Stimulated activated CD8-positive, alpha-beta memory T cell treated with anti-CD3 and anti-CD28 coated beads, Interleukin-7, amount 100 ng/mL, for 48 hours (primary cell): ENCODE measurements around the gene ZNF280D.
"Not testable (repeated sequence)": the region's sequence is repeated elsewhere in the genome, so short reads cannot be mapped to it uniquely, and the experiment has no call there.

Experiments
- DNase-seq, 2 donors: peaks; one replicate each; pipeline ENCODE4 v3.0.0-alpha.2; 2020; ENCODE audit warnings: low read depth in 1 of 2; ENCODE audit errors: extremely low read depth in 1 of 2

ZNF280D gene

DNA sequence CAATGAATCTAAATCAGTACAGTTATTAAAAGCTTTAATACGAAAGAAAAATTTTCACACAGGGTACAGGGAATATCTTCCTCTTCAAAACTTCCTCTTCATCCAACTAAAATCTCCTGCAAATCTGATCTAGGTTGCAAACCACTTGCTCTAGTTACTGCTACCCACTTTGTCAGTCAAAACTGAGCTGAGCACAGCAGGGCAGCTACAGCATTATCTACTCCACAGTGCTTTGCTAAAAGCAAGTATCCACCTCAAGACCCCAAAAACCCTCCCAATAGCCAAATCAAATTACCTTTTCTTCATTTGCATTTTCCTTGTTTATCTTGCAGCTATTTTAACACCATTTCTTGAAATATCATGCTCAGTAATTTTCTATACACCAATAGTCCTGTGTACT, 14.7 kb downstream of the ZNF280D start:
- no peak for DNase-seq

- no peak for DNase-seq
Observed at GRCh38 chr15:56716334-56716733, 17.0 kb downstream of the ZNF280D start.

GRCh38 chr15:56715220-56715619, 18.1 kb downstream of the ZNF280D start:
- DNase-seq: no peak

DNA sequence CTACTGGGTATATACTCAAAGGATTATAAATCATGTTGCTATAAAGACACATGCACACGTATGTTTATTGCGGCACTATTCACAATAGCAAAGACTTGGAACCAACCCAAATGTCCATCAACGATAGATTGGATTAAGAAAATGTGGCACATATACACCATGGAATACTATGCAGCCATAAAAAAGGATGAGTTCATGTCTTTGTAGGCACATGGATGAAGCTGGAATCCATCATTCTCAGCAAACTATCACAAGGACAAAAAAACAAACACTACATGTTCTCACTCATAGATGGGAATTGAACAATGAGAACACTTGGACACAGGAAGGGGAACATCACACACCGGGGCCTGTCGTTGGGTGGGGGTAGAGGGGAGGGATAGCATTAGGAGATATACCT, 23.8 kb downstream of the ZNF280D start:
- not testable (repeated sequence) for DNase-seq

DNA sequence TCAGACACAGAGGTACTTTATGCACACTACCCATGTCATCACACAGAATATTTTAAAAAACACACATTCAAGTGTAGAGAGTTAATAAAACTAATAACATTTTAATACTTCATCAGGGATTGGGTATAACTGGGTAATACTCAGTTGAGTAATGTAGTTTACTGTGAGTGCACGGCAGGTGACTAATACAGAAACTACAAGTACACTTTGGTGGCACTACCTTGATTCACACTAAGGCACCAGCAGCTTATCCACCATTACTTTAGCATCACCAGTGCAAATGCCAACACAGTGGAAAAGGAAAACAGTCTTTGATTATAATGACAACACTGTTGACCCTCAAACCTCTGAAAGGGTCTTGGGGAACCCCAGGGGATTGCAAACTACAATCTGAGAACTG, 33.6 kb downstream of the ZNF280D start:
- DNase-seq: no peak

DNA sequence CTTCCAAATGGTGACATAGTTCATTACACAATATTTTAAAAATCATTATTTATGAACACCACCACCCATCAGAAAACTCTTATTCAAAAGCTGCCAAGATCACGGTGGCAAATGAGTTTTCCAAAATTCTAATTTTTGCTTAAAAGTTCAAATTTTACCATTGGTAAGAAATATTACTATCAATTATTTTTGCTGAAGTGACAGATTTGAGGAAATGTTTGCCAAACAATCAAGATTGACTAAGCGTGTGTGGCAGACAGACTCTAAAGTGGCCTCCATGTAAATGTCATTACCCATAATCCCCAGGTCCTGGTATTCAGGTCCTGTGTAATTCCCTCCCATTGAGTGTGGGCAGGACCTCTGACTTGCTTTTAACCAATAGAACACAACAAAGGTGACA, 35.0 kb downstream of the ZNF280D start:
- no peak for DNase-seq

- no peak for DNase-seq
Observed at GRCh38 chr15:56693761-56694160, 39.5 kb downstream of the ZNF280D start.

DNA sequence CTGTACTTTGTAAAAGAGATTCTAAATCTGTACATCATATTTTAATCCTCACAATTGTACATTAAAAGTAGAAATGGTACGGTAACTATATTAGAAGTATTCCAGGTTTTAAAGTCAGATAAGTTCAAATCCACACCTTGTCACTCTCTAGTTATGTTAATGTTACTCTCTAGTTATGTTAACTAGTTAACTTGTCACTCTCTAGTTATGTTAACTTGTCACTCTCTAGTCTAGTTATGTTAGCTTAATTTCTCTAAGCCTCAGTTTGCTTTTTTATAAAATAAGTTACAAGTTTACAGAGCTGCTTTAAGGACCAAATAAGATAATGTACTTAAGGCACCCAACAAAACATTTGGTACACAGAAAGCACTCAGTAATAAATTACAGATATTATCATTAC, 42.6 kb downstream of the ZNF280D start:
- DNase-seq: no peak

GRCh38 chr15:56683908-56684307, 49.4 kb downstream of the ZNF280D start:
- no peak for DNase-seq

GRCh38 chr15:56681113-56681512, 52.2 kb downstream of the ZNF280D start:
- no peak for DNase-seq

DNA sequence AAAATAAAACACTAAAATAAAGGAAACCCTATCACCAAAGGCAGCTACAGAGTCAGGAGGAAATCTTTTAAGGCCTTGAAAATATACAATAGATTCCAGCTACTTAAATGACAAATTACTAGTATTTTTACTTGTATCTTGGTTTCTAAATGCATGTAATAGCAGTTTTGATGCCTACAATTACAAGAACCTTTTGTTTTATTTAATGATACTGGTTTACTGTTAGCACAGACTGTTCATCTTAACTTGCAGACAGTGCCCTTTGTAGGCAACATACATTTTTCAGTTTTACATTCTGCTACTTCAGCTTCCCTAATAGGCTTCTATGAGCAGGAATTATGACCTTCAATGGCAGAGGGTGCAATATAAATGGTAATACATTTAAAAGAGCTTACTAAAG, 54.1 kb downstream of the ZNF280D start:
- no peak for DNase-seq

GRCh38 chr15:56678571-56678970, 54.7 kb downstream of the ZNF280D start:
- no peak for DNase-seq

DNA sequence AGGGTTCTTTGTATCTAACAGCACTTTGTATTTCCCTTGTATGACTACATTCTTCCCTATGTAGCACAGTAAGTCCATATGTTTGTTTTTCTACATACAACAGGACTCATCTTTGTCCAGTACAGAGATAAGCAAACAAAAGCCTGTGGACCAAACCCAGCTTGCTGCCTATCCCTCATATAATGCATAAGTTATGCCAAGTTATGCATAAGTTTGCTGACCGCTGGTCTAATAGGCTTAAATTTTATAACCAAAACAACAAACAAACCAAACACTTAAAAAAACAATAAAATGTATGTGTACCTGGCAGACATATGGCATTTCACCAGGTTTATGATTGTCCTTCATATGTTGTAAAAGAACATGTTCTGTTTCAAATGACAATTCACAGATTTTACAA, 56.0 kb downstream of the ZNF280D start:
- no peak for DNase-seq

GRCh38 chr15:56675930-56676329, 57.4 kb downstream of the ZNF280D start:
- no peak for DNase-seq

- DNase-seq: no peak
Observed at GRCh38 chr15:56674857-56675256, 58.5 kb downstream of the ZNF280D start.

DNA sequence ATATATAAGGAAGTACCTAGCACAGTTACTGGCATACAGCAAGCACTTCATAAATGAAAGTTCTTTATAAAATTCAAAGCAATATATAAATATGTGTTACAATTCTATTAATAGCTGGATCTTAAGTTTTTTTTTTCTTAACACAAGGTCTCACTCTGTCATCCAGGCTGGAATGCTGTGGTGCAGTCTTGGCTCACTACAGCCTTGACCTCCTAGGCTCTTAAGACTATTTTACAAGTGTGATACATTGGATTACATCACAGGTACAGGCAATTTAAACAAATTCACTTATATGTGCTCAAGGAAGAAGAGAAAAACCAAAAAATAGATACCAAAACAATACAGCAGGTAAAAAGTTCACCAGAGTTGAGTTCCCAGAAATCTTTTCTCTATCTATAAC, 60.6 kb downstream of the ZNF280D start:
- no peak for DNase-seq

- DNase-seq: no peak
Observed at GRCh38 chr15:56667517-56667916, 65.8 kb downstream of the ZNF280D start.

DNA sequence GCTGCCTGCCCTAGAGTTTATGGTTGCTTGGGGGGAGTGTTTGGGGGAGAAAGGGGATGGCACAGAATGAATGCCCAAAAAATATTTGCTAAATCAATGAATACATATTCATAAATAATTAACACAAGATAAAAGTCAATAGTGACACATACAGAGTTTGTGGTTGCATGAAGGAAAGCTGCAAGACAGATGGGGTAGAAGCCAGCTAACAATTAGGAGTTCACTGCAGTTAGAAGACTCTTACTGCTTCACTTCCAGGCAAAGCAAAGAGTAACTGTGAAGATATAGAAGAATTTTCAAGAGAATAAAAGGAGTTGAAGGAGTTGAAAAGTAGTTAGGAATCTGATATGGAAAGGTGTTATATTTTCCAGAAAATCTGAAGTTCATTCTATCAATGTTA, 72.4 kb downstream of the ZNF280D start:
- DNase-seq: no peak

GRCh38 chr15:56659197-56659596, 74.1 kb downstream of the ZNF280D start:
- DNase-seq: no peak

GRCh38 chr15:56654624-56655023, 78.7 kb downstream of the ZNF280D start:
- DNase-seq: no peak

DNA sequence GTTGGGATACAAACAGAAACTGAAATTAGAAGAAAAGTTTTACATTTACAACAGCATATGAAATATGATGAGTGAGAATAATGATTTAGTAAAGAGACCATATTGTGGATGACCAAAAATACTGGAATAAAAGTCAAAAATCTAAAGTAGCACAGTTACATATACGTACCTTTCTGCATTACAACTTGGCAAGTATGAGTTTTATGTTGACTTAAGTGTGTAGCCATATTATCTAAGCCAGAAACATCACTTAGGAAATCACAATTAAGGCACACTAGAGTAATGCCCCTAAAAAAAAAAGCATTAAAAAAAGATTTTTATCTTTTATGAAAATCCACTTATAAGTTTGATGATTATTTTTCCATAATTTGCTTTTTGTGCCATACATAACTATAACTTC, 79.1 kb downstream of the ZNF280D start:
- no peak for DNase-seq

DNA sequence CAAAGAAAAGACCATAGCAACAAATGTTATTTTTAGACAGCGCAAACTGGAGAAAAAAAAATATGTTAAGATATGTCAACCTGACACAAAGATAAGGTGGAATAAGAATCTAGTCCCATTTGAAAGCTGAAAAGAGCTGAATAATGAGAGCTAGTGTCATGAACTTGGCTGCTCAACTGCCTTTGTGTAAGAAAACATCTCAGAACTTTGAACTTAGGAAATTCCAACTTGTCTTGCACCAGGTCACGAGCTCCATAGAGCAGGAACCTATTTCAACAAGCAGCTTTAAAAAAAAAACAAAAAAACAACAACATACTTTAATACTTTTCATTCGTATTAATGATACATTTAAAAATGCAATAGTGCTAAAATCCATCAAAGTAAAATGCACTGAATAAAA, 79.5 kb downstream of the ZNF280D start:
- no peak for DNase-seq

DNA sequence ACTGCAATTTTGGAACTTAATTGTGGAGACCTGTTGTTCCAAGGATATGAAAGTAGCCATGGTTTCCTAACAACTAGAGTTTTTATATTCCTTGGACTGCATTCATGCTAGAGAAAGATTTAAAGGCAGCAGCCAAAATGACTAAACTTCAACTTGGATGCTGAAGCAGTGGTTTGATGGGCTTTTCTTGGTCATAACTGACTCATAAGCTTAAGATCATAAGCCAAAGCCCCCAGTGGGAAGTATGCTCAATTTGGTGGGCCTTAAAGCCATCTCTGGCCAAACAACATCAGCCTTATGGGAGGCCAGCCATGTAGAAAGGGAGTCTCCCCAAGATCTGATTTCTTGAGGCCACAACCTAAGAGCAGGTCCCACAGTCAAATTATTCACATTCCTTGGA, 80.2 kb downstream of the ZNF280D start:
- no peak for DNase-seq

DNA sequence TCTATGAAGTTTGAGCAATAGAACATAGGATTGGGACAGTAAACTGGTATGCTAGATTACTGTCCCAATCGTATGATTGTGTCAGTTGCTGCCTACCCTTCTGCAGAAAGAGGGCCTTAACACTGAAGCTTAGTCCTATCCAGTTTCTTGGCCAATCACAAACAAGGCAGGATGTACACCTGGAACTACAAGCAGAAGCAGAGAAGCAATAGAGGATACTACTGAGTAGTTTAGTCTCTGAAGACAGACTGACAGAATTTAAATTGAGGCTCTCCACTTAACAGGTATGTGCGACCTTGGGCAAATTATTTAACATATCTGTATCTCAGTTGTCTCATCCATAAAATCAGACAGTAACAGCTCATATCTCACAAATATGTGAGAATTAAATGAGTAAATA, 85.0 kb downstream of the ZNF280D start:
- DNase-seq: no peak
